Fibroblast of gingiva (primary cell): ENCODE measurements around the gene IPCEF1.

Experiments used
- DNase-seq: peaks from one replicate; pipeline ENCODE4 v3.0.0-alpha.2; 2011; ENCODE audit warnings: low read depth

The IPCEF1 gene

DNA sequence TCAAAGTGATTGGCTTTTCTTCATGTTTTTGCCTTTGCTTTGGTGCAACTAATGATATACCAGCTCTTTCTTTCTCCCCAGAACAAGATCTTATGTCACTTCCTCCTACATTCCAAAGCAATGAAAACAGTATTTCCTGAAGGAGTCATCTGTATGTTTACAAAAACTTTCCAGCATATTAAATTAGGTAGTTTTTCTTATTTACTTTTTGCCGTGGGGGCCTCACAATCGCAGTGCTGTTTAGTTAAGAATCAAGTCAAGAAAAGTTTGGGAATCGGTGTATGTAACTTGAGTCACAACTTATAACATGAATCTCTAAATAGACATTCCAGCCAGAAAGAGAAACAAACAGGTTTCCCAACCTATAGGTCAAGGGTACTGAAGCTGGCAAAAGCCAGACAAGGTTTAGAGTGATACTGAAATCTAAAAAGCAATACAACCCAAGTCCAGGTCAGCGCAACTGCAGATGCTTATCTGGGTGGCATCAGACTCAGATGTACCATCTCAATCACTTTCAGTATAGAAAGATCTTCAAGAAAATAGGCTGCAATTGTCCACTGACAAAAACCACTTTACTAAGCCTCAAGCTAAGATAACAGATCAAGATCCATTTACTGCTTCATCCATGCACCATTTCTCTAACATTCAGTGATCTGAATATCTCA, 63.6 kb downstream of the IPCEF1 start:
- DNase-seq = peak; percentile 47

DNA sequence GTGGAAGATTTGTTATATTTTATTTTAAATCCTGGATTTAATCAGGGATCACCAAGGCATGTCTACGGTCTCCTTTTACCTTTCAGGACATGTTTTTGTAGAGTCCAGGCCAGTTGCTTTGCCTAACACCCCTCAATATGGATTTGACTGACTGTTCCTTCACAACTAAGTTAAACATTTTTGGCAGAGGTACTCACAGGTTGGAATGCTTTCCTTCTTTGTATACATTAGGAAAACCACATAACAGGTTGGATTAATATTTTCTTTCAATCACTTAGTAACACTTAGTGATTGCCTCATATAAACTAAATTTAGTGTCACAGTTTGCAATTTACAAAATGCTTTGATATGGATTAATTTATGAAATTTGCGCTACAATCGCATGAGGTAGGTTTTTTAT, 64.5 kb downstream of the IPCEF1 start:
- no peak for DNase-seq

DNA sequence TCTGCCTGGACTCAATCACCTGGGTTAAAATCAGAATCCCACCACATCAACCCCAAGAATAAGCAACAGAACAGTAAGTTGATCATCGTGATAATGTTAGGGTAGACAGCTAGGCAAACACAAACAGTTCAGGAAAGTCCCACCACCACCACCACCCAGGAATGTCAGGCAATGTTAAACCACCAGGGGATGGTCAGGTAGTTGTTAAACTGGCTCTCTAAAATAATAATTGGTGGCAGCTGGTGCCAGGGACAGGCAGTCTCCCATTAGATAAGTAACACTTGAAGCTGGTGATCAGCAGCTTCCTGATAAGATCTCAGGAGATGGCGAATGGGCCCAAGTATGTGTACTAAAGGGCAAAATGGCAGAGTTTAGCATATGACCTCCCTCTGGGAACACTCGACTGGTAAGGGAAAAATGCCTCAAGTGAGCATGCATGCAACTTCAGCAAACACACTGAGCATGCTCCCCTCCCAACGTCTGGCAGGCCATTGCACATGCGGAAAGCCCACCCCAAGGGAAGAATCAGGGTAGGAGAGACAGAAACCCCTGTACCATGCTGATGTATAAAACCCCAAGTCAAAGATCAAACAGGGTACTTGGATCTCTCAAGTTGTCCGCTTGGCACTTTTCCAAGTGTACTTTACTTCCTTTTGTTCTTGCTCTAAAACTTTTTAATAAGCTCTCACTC, 66.6 kb downstream of the IPCEF1 start:
- no peak for DNase-seq

DNA sequence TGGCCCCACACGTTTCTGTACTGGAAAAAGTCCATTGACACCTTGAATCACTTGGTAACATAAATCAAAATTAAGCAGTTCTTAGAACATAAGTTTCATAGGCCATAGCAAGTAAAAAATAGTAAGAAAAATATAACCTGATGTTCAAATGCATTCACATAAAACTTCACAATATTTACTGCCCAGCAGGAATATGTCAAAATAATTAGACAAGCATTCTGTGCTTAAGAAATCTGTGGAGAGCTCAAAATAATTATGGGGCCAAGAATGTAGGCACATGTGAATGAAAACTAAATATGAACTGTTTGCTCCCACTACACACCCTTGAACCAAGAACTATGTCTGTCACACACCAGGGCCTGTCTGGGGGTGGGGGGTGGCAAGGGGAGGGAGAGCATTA, 70.8 kb downstream of the IPCEF1 start:
- no peak for DNase-seq

DNA sequence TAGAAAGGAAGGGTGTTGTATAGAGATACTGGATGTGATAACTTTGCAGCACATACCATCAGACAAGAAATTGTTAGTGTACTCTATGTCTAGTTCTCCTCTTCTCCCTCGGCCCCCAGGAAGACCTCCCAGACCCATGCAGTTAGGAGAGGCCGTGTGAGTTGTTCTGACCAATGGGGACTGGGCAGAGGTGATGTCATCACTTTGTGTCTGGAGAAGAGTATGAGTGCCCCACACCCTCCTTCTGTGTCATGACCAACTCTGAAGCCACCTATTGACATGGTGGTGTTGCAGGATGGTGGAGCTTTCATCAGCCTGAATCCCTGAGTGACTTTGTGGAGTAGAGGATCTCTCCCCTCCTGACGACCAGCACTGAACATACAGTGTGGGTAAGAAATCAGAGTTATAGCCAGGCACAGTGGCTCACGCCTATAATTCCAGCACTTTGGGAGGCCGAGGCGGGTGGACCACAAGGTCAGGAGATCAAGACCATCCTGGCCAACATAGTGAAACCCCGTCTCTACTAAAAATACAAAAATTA, 72.2 kb downstream of the IPCEF1 start:
- DNase-seq = no peak

DNA sequence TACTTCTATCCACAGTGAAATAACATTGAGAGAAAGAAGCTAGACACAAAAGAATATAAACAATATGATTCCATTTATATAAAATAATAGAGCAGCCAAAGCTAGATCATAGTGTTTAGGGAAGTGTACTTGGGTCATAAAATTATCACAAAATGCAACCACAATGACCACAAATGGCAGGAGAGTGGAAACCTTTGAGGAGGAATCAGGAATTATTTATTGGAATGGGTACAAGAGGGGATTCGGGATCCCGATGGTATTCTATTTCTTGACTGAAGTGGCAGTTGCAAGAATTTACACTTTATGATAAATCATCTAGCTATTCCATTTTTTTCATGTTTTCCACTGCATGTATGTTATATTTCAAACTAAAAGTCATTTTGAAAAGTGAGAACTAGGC, 76.1 kb downstream of the IPCEF1 start:
- no peak for DNase-seq

DNA sequence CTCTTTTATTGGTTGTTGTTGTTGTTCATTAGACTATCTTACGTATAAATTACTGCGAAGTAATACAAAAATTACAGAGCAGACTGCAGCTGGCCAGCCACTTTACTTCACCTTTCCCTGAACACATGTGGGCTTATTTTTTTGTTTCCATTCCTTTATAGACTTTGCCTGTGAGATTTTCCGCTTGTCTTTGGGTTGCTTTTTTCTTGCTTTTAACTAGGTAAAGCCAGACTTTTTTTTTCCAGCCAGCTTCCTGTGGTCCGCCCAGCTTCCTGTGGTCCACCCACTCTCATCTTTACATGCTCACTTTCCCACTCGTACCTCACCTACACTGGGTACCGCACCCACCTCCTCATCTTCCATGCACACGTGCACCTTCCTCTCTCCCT, 79.0 kb downstream of the IPCEF1 start:
- no peak for DNase-seq

DNA sequence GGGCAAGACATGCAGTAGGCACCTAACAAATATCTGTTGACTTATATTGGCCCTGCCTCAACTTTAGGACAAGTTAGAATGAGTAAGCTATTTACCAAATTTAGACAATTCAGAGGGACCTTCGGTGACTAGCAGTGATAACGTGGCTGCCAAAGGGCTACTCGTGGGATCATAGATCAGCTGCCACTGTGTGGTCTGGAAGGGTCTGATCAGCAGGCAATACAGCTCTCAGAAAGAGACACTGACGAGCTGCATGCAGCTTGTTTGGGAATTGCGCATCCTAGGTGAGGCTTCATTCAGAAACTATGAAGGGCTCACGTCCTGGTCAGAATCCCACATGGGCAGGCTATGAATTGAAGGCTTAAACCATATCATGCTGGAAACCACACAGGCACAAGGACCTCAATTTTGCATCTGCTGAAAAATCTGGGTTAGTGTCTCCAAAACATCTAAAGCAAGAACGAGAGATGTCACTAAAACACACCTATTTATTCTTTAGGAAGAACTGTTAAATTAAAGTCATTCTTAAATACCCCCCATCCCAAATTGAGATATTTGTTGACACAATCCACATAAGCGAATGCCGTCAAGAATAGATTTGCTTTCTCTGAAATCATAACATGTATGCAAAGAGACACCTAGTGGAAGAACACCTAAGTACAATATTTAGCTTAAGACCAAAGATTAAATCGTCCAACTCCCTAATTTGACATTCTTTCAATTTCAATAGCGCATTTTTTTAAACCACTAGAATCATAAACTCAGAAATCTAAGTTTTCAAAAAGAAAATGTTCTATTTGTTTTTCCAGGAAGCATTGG, 79.6 kb downstream of the IPCEF1 start:
- DNase-seq = peak; percentile 54

DNA sequence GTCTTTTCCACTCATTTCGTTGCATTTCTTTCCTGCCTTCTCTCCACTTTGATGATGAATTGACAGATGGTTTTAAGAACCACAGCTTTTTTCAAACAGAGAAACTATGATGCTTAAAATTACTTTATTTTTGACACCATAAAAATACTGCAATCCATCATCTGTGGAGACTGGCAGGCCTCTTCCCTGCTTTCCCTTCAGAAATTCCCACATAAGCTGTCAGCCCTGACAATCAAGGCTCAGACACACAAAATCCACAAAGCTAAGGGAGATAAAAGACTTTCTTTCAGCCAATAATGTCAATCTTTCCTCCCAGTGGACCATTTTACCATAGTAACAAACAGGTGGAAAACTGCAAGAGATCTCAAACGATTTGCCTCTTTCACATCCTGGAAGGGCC, 82.4 kb downstream of the IPCEF1 start:
- no peak for DNase-seq

DNA sequence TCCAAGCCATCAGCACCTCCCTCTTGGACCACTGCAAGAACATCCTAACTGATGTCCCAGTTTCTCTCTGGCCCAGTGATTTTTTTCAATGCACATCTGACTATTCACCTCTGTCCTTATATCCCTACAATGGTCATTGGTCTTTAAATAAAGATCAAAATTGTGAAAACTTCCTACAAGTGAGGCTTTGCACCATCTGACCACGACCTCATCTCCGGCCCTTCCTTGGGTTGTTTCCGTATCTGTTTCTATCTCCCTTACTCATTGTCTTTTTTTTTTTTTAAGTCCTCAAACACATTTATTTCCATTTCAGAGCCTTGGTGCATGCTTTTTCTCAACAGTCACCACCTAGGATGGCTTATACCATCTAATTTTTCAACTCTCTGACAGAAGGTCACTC, 88.1 kb downstream of the IPCEF1 start:
- DNase-seq = no peak

DNA sequence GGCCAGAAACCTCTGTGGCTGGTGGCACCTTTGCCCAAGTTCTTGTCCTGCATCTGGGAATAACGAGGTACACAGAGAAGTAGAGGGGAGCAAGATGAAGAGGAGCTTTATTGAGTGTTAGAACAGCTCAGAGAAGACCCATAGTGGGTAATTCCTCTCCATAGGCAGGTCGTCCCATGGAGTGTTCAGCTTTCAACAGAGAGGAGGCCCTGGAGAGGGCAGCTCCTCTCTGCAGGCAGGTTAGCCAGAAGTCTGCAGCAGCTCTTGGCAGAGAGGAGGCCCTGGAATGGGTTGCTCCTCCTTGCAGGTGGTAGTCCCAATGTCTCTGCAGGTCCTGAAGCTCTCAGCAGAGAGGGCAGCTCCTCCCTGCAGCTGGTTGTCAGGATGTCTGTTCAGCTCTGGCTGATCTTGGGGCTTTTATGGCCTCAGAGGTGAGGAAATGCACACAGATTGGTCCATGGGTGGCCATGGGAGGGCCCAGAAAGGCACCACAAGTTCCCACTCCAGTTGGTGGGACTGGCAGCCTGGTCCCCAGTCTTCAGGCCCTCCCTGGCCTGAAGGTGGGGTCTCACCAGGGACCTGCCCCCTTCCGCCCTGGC, 89.0 kb downstream of the IPCEF1 start:
- DNase-seq = no peak

DNA sequence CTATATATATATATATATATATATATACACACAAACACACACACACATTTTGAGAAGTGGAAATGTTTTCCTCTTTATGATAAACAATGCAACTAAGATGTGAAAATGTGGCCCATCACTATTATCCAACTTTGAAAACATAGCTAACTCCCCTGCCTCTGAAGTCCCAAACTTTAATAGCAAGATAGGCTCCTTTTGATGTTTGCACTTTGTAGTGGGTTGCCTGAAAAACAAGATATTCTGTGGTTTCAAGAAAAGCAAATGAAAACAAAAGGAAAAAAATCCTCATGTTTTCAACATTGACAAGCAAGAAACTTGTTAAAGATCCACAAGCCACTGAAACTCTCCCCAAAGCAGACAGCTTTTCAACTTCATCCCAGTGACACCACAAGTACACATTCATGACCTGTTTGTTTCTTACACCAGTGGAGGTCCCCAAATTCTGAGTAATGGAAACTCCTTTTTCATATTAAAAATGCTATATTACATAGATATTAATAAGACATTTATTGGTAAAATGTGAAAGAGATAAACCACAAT, 90.0 kb downstream of the IPCEF1 start:
- DNase-seq = no peak

DNA sequence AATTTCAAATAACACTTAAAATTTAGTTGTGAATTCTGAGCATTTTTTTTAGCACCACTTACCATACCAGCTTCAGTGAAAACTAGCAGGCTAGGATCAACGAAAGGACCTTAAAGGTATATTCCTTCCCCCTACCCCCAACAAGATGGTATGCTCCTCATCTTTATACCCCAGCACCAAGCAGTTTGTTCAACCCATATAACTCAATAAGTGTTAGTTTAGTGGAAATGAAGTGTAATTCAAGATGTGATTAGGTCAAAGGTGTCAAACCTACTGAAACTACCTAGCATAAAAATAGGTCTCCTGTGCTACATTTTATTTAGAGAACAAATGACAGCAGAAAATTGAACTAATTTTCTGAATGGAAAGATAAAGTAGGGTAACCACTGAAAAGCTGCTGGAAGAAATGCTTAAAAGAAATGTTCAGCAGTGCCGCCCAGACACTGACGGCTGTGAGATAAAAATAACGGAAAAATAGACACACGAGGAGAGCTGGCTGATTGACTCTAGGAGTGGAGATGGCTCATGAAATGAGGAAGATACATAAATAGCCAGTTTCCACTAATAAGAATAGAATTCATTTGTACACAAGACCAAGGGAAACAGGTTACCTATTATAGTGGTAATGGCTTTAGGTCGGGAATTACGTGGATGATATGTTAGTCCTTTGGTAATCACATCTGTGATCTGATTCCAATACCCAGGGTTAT, 94.8 kb downstream of the IPCEF1 start:
- no peak for DNase-seq

DNA sequence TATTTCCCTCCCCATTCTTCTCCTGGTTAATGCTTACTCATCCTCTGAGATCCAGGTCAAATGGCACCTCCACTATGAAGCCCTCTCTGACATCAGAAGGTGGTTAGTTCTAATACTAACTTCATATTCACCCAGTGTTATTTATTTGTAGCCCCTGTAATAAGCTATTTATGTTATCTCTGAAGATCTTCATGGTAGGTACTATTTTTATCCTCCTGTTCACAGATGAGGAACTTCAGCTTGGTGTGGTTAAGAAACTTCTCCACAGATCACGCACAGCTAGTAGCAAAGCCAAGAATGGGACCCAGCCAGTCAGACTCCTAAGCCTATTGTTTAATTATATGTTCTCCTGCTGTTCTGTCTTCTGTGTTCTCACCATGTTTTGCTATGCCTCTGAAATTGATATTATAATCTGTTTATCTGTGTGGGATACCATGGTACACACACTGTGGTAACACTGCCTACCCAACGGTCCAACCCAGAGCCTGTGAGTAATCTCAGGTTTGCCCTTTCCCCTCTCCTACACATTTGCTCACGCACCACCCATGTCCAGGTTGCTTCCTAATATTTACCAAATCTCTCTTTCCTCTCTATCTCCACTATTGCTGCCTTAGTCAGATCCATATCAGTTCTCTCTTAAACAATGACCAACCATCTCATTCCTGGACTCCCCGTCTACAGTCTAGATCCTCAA, 98.4 kb downstream of the IPCEF1 start:
- no peak for DNase-seq

DNA sequence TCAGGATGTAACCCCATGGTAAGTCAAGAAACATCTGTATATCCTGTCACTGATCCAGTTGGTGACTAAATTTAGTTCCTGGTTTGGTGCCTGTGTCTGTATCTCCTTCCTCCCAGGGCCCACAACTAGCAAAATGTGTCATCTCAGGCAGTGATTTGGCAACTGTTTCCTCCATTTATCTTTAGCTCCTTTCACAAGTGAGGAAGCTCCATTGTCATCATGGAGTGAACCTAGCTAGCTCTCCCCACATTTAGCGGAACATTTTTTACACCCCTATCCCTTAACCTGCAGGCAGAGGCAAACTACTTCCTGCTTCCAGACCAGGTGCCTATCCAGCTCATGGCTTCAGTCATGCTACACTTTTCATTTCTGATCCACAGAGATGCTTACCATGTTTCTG, 99.5 kb downstream of the IPCEF1 start:
- peak; percentile 6 for DNase-seq

DNA sequence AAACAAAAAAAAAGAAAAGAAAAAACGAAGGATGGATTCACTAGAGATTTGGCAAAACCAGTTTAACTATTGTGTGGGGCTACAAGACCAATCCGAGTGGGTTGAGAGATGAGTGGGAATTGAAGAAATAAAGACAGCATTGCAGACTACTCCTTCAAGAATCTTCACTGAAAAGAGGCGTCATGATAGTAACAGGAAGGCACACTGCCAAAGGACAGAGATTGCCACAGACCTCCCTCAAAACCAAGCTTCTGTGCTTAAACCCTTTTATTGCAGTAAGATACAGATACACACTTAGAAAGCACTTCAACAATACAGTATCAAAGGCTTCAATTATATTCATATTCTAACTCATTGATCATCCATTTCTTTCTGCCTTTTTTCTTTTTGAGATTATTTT, 103.9 kb downstream of the IPCEF1 start:
- peak; percentile 31 for DNase-seq

DNA sequence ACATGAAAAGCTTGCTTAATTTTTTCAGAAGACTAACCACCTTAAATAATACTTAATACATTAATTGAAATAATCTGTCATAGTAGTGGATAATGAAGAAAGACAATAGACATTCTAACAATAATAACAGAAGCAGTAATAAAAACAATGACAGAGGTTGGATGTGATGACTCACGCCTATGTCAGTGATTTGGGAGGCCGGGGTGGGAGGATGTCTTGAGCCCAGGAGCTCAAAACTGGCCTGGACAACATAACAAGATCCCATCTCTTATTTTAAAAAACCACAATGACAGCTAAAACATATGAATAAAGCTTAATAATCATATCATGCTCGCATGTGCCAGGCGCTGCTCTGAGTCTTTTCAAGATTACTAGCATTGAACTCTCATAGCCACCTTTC, 105.5 kb downstream of the IPCEF1 start:
- DNase-seq = no peak

DNA sequence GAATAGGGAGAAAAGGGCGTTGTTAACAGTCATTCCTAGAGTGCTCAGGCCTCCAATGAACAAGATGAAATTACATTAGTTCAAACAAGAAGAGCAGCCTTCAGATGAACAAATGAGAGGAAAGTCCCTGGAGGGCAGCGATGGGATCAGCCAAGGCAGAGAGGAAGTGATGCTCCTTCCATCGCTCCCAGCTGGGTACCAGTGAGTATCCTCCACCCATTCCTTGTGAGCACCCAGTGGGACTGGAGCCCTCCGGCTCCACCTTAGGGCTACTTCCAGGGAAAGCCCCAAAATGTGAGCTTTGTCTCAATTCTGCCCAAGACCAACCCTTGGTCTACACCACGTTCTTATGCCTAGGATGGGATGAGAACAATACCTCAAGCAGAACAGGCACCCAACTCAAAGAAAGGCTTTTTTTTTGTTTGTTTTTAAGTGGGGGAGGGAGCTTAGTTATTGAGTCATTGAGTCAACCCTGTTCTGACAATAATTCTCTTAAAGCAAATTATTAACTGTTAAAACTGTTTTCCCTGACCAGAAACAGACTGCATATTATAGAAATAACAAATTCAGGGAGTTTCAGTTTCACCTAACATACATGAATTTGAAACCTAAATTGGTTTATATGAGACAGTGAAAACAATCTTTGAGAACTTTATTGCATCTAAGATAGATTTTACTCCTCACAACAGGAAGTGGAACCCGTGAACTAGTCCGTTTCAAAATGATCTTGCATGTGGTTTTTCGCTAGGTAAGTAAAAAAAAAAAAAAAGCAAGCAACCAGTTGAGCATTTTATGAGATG, 106.9 kb downstream of the IPCEF1 start:
- DNase-seq = no peak

DNA sequence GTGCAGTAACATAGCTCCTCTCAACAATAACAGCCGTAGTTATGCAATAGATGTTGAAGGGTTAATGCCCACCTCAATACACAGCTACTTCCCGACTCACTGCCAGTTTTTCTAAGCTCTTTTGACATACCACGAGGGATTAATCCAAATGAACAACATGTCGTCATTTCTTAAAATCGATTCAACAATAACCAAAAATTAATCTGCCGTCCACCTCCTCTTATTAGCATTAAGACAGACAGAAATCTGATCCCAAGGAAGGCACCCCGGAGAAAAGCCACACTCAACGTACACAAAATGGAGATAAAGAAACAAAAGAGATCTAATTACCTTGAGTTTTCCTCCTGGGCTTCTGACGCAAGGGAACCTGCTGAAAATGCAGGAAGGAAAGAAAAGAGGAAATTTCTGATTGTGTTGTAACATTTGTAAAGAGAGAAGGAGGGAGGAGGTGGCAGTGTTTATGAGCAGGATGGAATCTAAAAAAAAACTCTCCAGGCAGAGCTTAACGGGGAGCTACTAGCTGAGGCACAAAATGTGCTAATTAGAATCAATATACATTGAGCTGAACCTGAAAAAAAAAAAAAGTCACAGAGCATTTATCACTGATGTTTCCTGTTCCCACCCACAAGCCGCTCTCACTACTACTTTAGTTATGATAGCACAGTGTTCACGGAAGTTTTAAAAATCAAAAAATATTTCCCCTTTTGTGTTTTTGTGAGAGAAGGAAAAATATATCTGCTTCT, 109.3 kb downstream of the IPCEF1 start:
- no peak for DNase-seq
